ENCODE data around the gene FOXP1. TPM values are rescaled to one million over a fixed set of nuclear protein-coding genes. Genes with fewer than 3 reads are reported as not detected.

FOXP1 gene
- total and polyA plus RNA-seq, 4 donors = 4.9 to 35.4 (median 32.0) TPM

DNA sequence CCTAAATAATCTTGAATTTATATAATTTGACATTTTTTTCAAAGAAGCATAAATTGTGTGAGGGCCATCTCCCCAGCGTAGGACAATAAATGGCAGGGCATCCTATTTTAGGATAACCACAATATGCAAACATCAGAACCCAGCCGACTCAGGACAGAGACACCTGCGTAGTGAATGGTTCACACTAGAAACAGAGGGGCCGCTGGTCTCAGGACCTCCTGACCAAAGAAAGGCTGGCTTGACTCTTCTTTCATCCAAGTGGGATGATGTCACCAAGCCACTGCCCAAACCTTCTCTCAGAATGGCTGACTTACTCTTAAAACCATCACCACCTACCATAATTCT, 162.1 kb downstream of the FOXP1 start:
- Histone ChIP-seq H3K4me3 (ENCODE audit: low read depth in 1 of 3, low read length in 3 of 3) (no peak overlapping the region), H3K27ac (ENCODE audit: low read depth in 1 of 2, low read length in 2 of 2) (peak overlapping the region in 1 of 2 donors; percentile 41), H3K9ac (ENCODE audit: low read depth in 1 of 2, low read length in 2 of 2) (no peak overlapping the region), H3K9me3 (ENCODE audit: control insufficient read depth in 4 of 4, low read length in 3 of 4) (no peaks in the 10 kb centered on the region), H3K4me1 (ENCODE audit: control insufficient read depth in 4 of 4, insufficient read depth in 4 of 4, low read length in 3 of 4) (peaks cover 0 to 4% (median 1%) of the 10 kb centered on the region in 4 donors), H3K36me3 (ENCODE audit: control insufficient read depth in 4 of 4, insufficient read depth in 3 of 4, low read depth in 1 of 4, low read length in 3 of 4) (no peaks in the 10 kb centered on the region), H3K27me3 (ENCODE audit: control insufficient read depth in 4 of 4, insufficient read depth in 4 of 4, low read length in 3 of 4) (no peaks in the 10 kb centered on the region)
- WGBS = 91% methylated on average over 4 of the region's 4 CpGs
- DNase-seq (ENCODE audit: low spot score) = no peak
- TF ChIP-seq, protein P1, sequence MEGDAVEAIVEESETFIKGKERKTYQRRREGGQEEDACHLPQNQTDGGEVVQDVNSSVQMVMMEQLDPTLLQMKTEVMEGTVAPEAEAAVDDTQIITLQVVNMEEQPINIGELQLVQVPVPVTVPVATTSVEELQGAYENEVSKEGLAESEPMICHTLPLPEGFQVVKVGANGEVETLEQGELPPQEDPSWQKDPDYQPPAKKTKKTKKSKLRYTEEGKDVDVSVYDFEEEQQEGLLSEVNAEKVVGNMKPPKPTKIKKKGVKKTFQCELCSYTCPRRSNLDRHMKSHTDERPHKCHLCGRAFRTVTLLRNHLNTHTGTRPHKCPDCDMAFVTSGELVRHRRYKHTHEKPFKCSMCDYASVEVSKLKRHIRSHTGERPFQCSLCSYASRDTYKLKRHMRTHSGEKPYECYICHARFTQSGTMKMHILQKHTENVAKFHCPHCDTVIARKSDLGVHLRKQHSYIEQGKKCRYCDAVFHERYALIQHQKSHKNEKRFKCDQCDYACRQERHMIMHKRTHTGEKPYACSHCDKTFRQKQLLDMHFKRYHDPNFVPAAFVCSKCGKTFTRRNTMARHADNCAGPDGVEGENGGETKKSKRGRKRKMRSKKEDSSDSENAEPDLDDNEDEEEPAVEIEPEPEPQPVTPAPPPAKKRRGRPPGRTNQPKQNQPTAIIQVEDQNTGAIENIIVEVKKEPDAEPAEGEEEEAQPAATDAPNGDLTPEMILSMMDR (IDR thresholded peaks at IDR 0.05; ENCODE audit: low read depth, low read length, missing input control) = no peak
- no peak for TF ChIP-seq SP1 (IDR thresholded peaks at IDR 0.05)
- TF ChIP-seq GABPA (IDR thresholded peaks at IDR 0.05 in 1 of 2, conservative IDR thresholded peaks at IDR 0.05 in 1 of 2) = no peak
- TF ChIP-seq, protein P2, sequence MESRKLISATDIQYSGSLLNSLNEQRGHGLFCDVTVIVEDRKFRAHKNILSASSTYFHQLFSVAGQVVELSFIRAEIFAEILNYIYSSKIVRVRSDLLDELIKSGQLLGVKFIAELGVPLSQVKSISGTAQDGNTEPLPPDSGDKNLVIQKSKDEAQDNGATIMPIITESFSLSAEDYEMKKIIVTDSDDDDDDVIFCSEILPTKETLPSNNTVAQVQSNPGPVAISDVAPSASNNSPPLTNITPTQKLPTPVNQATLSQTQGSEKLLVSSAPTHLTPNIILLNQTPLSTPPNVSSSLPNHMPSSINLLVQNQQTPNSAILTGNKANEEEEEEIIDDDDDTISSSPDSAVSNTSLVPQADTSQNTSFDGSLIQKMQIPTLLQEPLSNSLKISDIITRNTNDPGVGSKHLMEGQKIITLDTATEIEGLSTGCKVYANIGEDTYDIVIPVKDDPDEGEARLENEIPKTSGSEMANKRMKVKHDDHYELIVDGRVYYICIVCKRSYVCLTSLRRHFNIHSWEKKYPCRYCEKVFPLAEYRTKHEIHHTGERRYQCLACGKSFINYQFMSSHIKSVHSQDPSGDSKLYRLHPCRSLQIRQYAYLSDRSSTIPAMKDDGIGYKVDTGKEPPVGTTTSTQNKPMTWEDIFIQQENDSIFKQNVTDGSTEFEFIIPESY (IDR thresholded peaks at IDR 0.05) = no peak
- TF ChIP-seq FOXA1 (IDR thresholded peaks at IDR 0.05) = no peak
- no peak for TF ChIP-seq ATF3 (IDR thresholded peaks at IDR 0.05)
- TF ChIP-seq MAX (IDR thresholded peaks at IDR 0.05) = no peak
- TF ChIP-seq HNF4A (conservative IDR thresholded peaks at IDR 0.05) = no peak
- TF ChIP-seq, protein P3, sequence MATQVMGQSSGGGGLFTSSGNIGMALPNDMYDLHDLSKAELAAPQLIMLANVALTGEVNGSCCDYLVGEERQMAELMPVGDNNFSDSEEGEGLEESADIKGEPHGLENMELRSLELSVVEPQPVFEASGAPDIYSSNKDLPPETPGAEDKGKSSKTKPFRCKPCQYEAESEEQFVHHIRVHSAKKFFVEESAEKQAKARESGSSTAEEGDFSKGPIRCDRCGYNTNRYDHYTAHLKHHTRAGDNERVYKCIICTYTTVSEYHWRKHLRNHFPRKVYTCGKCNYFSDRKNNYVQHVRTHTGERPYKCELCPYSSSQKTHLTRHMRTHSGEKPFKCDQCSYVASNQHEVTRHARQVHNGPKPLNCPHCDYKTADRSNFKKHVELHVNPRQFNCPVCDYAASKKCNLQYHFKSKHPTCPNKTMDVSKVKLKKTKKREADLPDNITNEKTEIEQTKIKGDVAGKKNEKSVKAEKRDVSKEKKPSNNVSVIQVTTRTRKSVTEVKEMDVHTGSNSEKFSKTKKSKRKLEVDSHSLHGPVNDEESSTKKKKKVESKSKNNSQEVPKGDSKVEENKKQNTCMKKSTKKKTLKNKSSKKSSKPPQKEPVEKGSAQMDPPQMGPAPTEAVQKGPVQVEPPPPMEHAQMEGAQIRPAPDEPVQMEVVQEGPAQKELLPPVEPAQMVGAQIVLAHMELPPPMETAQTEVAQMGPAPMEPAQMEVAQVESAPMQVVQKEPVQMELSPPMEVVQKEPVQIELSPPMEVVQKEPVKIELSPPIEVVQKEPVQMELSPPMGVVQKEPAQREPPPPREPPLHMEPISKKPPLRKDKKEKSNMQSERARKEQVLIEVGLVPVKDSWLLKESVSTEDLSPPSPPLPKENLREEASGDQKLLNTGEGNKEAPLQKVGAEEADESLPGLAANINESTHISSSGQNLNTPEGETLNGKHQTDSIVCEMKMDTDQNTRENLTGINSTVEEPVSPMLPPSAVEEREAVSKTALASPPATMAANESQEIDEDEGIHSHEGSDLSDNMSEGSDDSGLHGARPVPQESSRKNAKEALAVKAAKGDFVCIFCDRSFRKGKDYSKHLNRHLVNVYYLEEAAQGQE (IDR thresholded peaks at IDR 0.05) = no peak
- TF ChIP-seq JUND (IDR thresholded peaks at IDR 0.05) = no peak
- no peak for TF ChIP-seq FOXA2 (IDR thresholded peaks at IDR 0.05)
- no peak for TF ChIP-seq HNF4G (IDR thresholded peaks at IDR 0.05)
- no peak for TF ChIP-seq EGR1 (IDR thresholded peaks at IDR 0.05; ENCODE audit: low read depth in 2 of 2)
- no peak for TF ChIP-seq RXRA (IDR thresholded peaks at IDR 0.05)
- TF ChIP-seq TAF1 (conservative IDR thresholded peaks at IDR 0.05) = no peak
- TF ChIP-seq NR2F2 (IDR thresholded peaks at IDR 0.05) = no peak

DNA sequence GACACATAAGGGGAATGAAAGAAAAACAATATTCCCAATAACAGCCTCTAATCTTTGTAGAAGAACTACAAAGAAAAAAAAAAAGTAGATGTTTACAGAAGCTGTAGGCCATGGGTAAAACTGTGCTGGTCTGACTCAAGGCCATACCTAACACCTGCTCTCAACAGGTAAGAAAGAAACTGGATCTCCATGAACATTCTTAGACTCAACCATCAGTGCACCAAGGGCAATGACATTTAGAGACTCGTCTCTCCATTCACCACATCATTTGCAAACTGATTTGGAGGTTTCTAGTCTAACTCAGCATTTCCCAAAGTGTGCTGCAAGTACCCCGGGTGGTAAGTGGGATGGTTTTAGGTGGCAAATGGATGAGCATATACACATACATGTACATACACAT, 164.2 kb downstream of the FOXP1 start:
- no peak overlapping the region for H3K9ac ChIP-seq (ENCODE audit: low read depth in 1 of 2, low read length in 2 of 2)
- no peak overlapping the region for H3K27ac ChIP-seq (ENCODE audit: low read depth in 1 of 2, low read length in 2 of 2)
- 92% methylated on average over 2 of the region's 2 CpGs for WGBS
- no peak for DNase-seq (ENCODE audit: low spot score)
- no peaks in the 10 kb centered on the region for H3K9me3 ChIP-seq (ENCODE audit: control insufficient read depth in 4 of 4, low read length in 3 of 4)
- no peaks in the 10 kb centered on the region for H3K36me3 ChIP-seq (ENCODE audit: control insufficient read depth in 4 of 4, insufficient read depth in 3 of 4, low read depth in 1 of 4, low read length in 3 of 4)
- no peak overlapping the region for H3K4me3 ChIP-seq (ENCODE audit: low read depth in 1 of 3, low read length in 3 of 3)
- H3K27me3 ChIP-seq (ENCODE audit: control insufficient read depth in 4 of 4, insufficient read depth in 4 of 4, low read length in 3 of 4) = no peaks in the 10 kb centered on the region
- H3K4me1 ChIP-seq (ENCODE audit: control insufficient read depth in 4 of 4, insufficient read depth in 4 of 4, low read length in 3 of 4) = peaks cover 0 to 4% (median 1%) of the 10 kb centered on the region in 4 donors
- TF ChIP-seq ATF3 (IDR thresholded peaks at IDR 0.05) (no peak), FOXA2 (IDR thresholded peaks at IDR 0.05) (no peak), TAF1 (conservative IDR thresholded peaks at IDR 0.05) (no peak), RAD21 (IDR thresholded peaks at IDR 0.05) (no peak), HNF4G (IDR thresholded peaks at IDR 0.05) (no peak), HNF4A (conservative IDR thresholded peaks at IDR 0.05) (no peak), MAX (IDR thresholded peaks at IDR 0.05) (no peak), JUND (IDR thresholded peaks at IDR 0.05) (no peak), RXRA (IDR thresholded peaks at IDR 0.05) (no peak), SP1 (IDR thresholded peaks at IDR 0.05) (no peak), FOXA1 (IDR thresholded peaks at IDR 0.05) (no peak)
- TF ChIP-seq, protein P3 (IDR thresholded peaks at IDR 0.05) = no peak
- TF ChIP-seq, protein P2 (IDR thresholded peaks at IDR 0.05) = no peak
